ENCODE data around the gene TXNRD2. TPM values are rescaled to one million over a fixed set of nuclear protein-coding genes. Genes with fewer than 3 reads are reported as not detected.
A peak's percentile ranks its signal among the peaks of the same experiment; 100 is the strongest.

Gene TXNRD2
- total and polyA plus RNA-seq, 2 donors from 2014 or later = 28.6 to 50.6 TPM

GRCh38 chr22:19876941-19877625, 64.5 kb downstream of the TXNRD2 start:
- H3K27ac ChIP-seq (ENCODE audit: low read depth in 2 of 2, low read length in 2 of 2) = no peak overlapping the region
- H3K36me3 ChIP-seq (ENCODE audit: control insufficient read depth in 2 of 3, insufficient read depth in 3 of 3, low read length in 3 of 3) = no peaks in the 10 kb centered on the region
- no peaks in the 10 kb centered on the region for H3K27me3 ChIP-seq (ENCODE audit: control insufficient read depth, insufficient read depth, low read length)
- H3K4me3 ChIP-seq (ENCODE audit: low read length in 3 of 3) = no peak overlapping the region
- DNase-seq (peak in 2 of 5 donors; percentile 49 to 68), FAIRE-seq (no peak)
- H3K4me1 ChIP-seq (ENCODE audit: control insufficient read depth in 2 of 3, insufficient read depth in 2 of 3, low read depth in 1 of 3, low read length in 3 of 3) = peaks cover 0 to 8% (median 4%) of the 10 kb centered on the region in 3 donors
- H3K9ac ChIP-seq (ENCODE audit: low read length in 3 of 3) = no peak overlapping the region
- intact Hi-C loops (cut with DNase I) = no loop called here
- TF ChIP-seq, protein P1, sequence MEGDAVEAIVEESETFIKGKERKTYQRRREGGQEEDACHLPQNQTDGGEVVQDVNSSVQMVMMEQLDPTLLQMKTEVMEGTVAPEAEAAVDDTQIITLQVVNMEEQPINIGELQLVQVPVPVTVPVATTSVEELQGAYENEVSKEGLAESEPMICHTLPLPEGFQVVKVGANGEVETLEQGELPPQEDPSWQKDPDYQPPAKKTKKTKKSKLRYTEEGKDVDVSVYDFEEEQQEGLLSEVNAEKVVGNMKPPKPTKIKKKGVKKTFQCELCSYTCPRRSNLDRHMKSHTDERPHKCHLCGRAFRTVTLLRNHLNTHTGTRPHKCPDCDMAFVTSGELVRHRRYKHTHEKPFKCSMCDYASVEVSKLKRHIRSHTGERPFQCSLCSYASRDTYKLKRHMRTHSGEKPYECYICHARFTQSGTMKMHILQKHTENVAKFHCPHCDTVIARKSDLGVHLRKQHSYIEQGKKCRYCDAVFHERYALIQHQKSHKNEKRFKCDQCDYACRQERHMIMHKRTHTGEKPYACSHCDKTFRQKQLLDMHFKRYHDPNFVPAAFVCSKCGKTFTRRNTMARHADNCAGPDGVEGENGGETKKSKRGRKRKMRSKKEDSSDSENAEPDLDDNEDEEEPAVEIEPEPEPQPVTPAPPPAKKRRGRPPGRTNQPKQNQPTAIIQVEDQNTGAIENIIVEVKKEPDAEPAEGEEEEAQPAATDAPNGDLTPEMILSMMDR (IDR thresholded peaks at IDR 0.05; ENCODE audit: borderline replicate concordance, extremely low read depth, insufficient read depth) = no peak
- H3K9me3 ChIP-seq (ENCODE audit: control insufficient read depth in 2 of 3, insufficient read depth in 1 of 3, low read length in 3 of 3) = no peaks in the 10 kb centered on the region

DNA sequence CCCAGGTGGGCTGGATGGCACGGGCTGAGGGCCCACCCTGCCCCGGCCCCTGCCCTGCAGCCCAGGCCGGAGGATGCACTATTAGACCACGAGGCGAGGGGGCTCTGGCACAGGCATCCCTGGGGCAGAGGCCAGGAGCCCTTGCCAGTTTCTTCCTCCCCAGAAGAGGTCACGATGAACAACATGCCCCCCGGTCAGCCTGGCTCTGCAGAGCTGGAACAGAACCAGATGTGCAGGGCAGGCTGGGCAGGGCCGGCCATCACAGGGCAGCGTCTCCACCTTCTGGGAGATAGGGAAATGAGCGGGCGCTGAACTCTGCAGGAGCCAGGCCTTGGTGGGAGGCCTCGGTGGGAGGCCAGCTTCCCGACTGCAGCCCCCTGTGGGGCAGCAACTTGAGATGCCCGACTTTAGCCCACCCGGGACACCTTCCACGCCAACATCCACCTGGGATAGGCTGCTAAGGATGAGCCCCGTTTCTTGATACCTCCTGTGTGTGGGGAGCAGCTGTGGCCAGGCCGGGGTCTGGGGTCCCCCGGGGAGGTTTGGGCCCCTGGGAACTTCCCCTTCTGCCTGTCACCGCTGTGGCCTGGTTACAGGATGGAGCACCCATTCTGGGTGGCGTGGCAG, 65.2 kb downstream of the TXNRD2 start:
- FAIRE-seq = no peak
- TF ChIP-seq, protein P1 (IDR thresholded peaks at IDR 0.05; ENCODE audit: borderline replicate concordance, extremely low read depth, insufficient read depth) = no peak
- H3K4me3 ChIP-seq (ENCODE audit: low read length in 3 of 3) = no peak overlapping the region
- no peaks in the 10 kb centered on the region for H3K9me3 ChIP-seq (ENCODE audit: control insufficient read depth in 2 of 3, insufficient read depth in 1 of 3, low read length in 3 of 3)
- intact Hi-C loops (cut with DNase I) = no loop called here
- peaks cover 0 to 5% (median 4%) of the 10 kb centered on the region in 3 donors for H3K4me1 ChIP-seq (ENCODE audit: control insufficient read depth in 2 of 3, insufficient read depth in 2 of 3, low read depth in 1 of 3, low read length in 3 of 3)
- peak in 3 of 5 donors; percentile 11 to 72 (median 40) for DNase-seq
- no peaks in the 10 kb centered on the region for H3K36me3 ChIP-seq (ENCODE audit: control insufficient read depth in 2 of 3, insufficient read depth in 3 of 3, low read length in 3 of 3)
- no peak overlapping the region for H3K9ac ChIP-seq (ENCODE audit: low read length in 3 of 3)
- no peaks in the 10 kb centered on the region for H3K27me3 ChIP-seq (ENCODE audit: control insufficient read depth, insufficient read depth, low read length)
- H3K27ac ChIP-seq (ENCODE audit: low read depth in 2 of 2, low read length in 2 of 2) = no peak overlapping the region

GRCh38 chr22:19875531-19876313, 65.9 kb downstream of the TXNRD2 start:
- intact Hi-C loops (cut with DNase I) = no loop called here
- peak in 2 of 5 donors; percentile 50 to 71 for DNase-seq
- no peaks in the 10 kb centered on the region for H3K36me3 ChIP-seq (ENCODE audit: control insufficient read depth in 2 of 3, insufficient read depth in 3 of 3, low read length in 3 of 3)

More at GRCh38 chr22:19875531-19876313, 65.9 kb downstream of the TXNRD2 start:
- no peak overlapping the region for H3K27ac ChIP-seq (ENCODE audit: low read depth in 2 of 2, low read length in 2 of 2)
- H3K9ac ChIP-seq (ENCODE audit: low read length in 3 of 3) = no peak overlapping the region
- no peak for FAIRE-seq
- H3K4me1 ChIP-seq (ENCODE audit: control insufficient read depth in 2 of 3, insufficient read depth in 2 of 3, low read depth in 1 of 3, low read length in 3 of 3) = peaks cover 0 to 2% (median under 1%) of the 10 kb centered on the region in 3 donors
- no peak overlapping the region for H3K4me3 ChIP-seq (ENCODE audit: low read length in 3 of 3)
- TF ChIP-seq, protein P1 (IDR thresholded peaks at IDR 0.05; ENCODE audit: borderline replicate concordance, extremely low read depth, insufficient read depth) = no peak
- no peaks in the 10 kb centered on the region for H3K27me3 ChIP-seq (ENCODE audit: control insufficient read depth, insufficient read depth, low read length)
- no peaks in the 10 kb centered on the region for H3K9me3 ChIP-seq (ENCODE audit: control insufficient read depth in 2 of 3, insufficient read depth in 1 of 3, low read length in 3 of 3)
